ENCODE results near the gene GHR. TPM values are rescaled to one million over a fixed set of nuclear protein-coding genes. Genes with fewer than 3 reads are reported as not detected.

Gene GHR
- total and polyA plus RNA-seq, 2 of the 8 experiments (the other 6 are each of a cell fraction or from before 2014, with no cell fraction given), result 0.15 to 0.19 TPM

DNA sequence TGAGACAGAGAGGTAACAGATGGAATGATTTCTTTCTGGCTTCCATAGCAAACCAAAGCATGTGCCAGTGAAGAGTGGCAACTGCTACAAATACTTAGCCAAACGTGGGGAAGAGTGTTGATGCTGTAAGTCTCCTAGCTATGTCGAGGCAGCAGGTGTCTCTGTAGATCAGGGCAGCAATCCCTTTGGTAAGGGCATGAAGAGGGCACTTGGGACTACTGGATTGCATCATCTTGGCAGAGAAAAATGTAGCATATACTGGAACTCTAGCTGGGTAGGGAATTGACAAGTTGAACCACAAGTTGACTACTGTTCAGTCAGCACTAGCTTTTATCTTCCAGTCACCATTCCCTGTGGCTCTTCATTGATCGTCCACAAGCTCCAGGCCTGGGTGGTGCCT is 75.8 kb downstream of the GHR start (continued):
- TF ChIP-seq, protein P1, sequence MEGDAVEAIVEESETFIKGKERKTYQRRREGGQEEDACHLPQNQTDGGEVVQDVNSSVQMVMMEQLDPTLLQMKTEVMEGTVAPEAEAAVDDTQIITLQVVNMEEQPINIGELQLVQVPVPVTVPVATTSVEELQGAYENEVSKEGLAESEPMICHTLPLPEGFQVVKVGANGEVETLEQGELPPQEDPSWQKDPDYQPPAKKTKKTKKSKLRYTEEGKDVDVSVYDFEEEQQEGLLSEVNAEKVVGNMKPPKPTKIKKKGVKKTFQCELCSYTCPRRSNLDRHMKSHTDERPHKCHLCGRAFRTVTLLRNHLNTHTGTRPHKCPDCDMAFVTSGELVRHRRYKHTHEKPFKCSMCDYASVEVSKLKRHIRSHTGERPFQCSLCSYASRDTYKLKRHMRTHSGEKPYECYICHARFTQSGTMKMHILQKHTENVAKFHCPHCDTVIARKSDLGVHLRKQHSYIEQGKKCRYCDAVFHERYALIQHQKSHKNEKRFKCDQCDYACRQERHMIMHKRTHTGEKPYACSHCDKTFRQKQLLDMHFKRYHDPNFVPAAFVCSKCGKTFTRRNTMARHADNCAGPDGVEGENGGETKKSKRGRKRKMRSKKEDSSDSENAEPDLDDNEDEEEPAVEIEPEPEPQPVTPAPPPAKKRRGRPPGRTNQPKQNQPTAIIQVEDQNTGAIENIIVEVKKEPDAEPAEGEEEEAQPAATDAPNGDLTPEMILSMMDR (IDR thresholded peaks at IDR 0.05; ENCODE audit: control extremely low read depth in 1 of 3, insufficient read depth in 1 of 3, low read depth in 1 of 3, low read length in 3 of 3), result no peak
- TF ChIP-seq SIN3A (conservative IDR thresholded peaks at IDR 0.05 in 1 of 2, IDR thresholded peaks at IDR 0.05 in 1 of 2; ENCODE audit: low read depth in 1 of 2, low read length in 2 of 2), result no peak
- TF ChIP-seq SP2 (IDR thresholded peaks at IDR 0.05; ENCODE audit: low read length), result no peak
- TF ChIP-seq NANOG (IDR thresholded peaks at IDR 0.05; ENCODE audit: insufficient read depth, low read depth, low read length, poor library complexity, severe bottlenecking), result no peak

All from H1 (cell line).